ENCODE results near the gene SMARCD1.
"Not testable (repeated sequence)": the region's sequence is repeated elsewhere in the genome, so short reads cannot be mapped to it uniquely, and the experiment has no call there.

The SMARCD1 gene

DNA sequence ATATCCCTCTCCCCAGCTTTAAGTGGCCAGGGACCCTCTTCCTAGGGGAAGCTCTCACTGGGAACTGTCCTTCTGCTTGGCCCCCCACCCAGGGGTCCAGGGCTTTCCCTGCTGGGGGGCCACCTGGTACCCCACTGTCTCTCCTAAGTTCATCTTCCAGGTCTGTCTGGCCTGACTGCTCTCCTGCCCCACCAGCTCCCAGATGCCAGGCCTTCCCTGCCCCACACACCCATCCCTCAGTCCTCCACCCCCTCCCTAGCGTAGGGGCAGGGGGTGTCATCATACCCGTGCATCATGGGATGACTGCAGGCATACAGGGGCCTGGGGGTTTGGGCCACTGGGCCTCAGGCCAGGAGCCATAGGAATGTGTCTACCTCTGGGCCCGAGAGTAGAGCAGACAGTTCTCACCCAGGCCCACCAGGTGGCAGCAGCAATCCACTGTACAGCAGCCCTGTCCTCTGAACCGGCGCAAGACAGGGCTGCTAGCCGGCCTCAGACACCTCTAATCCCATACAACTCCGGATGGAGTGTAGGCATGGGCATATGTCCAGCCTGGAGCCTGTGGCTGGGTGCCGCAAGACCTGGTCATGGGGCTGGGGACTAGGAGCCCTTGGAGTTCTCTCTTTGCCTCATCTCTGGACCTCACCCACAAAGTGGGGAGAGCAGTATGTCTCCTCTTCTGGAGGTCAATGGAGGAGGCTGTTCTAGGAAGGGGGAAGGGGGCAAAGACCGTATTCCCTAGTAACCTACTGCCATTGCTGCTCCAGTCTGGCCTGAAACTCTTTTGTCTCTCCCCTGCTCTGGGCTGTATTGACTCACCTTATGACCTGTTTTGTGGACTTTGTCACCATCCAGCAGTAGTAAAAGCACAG lies 10.0 kb upstream of the SMARCD1 start:
- in situ Hi-C loops (cut with MboI; ENCODE audit: low sequenced_read_pairs): no loop called here

GRCh38 chr12:50075808-50076170 lies 9.4 kb upstream of the SMARCD1 start:
- in situ Hi-C loops (cut with MboI; ENCODE audit: low sequenced_read_pairs): no loop called here

- in situ Hi-C loops (cut with MboI; ENCODE audit: low sequenced_read_pairs): no loop called here
These were observed 8.0 kb upstream of the SMARCD1 start for GRCh38 chr12:50077099-50077498.

DNA sequence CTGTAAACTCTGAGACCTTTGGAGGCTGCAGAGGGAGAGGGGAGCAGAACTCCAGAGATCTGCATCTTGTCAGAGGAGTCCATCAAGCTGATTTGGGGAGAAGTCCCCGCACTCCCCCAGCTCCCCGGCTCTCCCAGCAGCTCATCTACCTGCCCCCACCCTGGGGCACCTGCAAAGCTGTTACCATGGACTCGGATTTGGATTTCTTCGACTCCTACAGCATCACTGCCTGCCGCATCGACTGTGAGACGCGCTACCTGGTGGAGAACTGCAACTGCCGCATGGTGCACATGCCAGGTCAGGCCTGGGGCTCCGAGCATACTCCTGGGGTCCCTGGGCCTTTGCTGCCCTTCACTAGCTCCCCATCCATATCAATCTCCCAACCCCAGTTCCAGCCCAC lies 6.9 kb upstream of the SMARCD1 start:
- in situ Hi-C loops (cut with MboI; ENCODE audit: low sequenced_read_pairs): no loop called here

DNA sequence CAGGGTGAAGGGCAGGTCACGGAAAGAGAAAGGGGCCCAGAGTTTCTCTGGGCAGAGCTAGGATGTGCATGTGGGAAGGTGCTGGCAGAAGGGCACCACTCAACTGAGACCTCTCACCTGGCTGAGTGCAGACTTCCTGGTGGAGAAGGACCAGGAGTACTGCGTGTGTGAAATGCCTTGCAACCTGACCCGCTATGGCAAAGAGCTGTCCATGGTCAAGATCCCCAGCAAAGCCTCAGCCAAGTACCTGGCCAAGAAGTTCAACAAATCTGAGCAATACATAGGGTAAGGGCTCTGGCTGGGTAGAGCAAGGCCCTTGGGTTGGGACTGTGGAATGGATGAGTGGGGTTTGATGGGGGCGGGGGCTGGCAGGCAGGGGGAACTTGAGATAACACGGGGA lies 5.4 kb upstream of the SMARCD1 start:
- in situ Hi-C loops (cut with MboI; ENCODE audit: low sequenced_read_pairs): no loop called here

- in situ Hi-C loops (cut with MboI; ENCODE audit: low sequenced_read_pairs): no loop called here
These were observed 3.9 kb upstream of the SMARCD1 start for GRCh38 chr12:50081096-50081808.

DNA sequence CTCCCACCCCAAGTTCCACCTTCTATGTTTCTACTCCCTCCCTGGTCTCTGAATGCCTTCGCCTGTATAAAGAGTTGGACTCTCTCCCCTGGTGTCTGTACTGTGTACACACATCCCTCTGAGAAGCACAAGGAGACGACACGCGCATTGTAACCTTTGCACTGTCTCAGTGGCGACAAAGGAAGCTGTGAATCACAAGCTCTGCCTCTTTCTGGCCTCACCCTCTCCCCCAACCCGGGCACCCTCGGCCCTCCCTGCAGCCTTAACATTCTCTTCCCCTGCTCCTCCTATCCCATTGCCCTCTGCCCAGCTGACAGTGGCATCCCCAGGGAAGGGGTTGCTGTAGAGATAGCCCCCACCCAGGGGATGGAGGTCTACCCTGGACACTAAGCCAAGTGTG lies 2.5 kb upstream of the SMARCD1 start:
- in situ Hi-C loops (cut with MboI; ENCODE audit: low sequenced_read_pairs): no loop called here

DNA sequence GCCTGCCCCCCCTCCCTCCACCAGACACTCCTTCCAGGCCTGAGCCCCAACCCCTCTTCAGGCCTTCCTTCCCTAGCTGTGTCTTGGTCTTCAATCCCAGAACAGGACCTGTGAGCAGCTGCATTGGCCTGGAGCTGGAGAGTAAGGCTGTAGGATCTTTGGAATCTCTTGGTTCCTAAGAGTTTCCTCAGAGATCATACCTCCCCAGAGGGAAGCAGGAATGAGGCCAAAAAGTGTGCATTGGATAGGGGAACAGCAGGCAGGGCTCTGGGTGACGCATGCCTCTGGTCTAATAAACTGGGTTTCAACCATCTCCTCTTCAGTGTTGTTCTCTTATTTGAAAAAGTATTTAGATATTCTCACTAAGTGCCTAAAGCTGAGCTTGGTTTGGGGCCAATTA lies 1.8 kb upstream of the SMARCD1 start:
- in situ Hi-C loops (cut with MboI; ENCODE audit: low sequenced_read_pairs): no loop called here

DNA sequence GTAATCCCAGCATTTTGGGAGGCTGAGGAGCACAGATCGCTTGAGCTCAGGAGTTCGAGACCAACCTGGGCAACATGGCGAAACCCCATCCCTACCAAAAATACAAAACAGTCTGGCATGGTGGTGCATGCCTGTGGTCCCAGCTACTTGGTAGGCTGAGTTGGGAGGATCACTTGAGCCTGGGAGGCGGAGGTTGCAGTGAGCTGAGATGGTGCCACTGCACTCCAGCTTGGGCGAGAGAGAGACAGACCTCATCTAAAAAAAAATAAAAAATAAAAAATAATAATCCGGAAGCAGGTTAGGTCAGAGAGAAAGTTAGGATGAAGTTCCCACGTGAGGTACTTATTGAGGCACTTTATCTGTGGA lies 750 bp upstream of the SMARCD1 start:
- in situ Hi-C loops (cut with MboI; ENCODE audit: low sequenced_read_pairs): not testable (repeated sequence)

DNA sequence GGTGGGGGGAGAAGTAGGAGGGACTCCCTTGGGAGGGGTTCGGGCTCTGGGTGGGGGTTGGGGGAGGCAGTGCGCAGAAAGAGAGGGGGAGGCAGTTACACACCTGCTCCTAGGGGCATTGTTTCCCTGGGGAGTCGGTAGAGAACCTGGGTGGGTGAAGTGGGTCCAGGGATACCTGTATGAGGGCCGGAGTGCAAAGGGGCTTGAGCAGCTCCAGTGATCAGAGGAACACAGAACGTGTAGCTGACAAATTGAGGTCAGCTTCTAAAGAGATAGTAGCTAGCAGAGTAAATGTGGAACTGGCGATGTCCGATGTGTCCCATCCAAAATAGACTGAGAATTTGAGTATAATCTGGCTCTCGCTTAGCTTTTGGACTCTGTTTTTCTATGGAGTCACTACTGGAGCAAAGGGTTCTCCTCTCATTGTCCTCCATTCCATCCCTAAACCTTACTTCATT lies 502 bp downstream of the SMARCD1 start:
- in situ Hi-C loops (cut with MboI; ENCODE audit: low sequenced_read_pairs): no loop called here

GRCh38 chr12:50086148-50086547 lies 1.0 kb downstream of the SMARCD1 start:
- in situ Hi-C loops (cut with MboI; ENCODE audit: low sequenced_read_pairs): no loop called here

GRCh38 chr12:50087151-50087550 lies 2.0 kb downstream of the SMARCD1 start:
- in situ Hi-C loops (cut with MboI; ENCODE audit: low sequenced_read_pairs): no loop called here

- in situ Hi-C loops (cut with MboI; ENCODE audit: low sequenced_read_pairs): no loop called here
These were observed 2.9 kb downstream of the SMARCD1 start for GRCh38 chr12:50087995-50088394.

DNA sequence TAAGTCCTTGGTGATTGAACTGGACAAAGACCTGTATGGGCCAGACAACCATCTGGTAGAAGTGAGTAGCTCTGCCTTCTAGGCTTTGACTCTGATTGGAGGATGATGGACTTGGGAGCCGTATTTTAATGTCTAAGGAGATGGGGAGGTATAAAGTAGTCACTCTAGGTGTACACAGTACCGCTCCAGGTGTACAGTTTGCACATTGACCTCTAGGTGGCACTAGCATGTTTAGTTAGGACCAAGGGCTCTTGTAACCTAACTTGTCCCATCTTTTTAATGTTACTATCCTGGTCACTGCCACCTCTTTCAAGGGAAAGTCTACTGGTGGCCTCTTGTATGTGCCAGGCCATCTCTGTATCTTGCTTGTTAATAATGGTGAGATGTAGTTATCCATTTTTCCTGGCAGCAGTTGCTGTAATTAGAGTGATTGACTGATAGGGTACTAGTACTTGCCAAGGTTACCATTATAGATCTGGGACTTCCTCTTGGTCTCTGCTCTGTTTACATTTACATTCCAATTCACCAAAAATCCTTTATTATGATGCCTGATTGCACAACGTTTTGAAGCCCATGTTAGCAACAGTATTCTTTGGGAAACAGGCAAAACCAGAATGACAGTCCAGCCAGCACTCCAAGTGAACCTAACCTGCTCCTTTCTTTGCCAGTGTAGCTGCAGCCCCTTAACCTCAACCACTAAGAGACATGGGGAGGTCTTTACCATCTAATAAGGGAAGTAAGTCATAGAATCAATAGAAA lies 3.6 kb downstream of the SMARCD1 start:
- in situ Hi-C loops (cut with MboI; ENCODE audit: low sequenced_read_pairs): no loop called here

- in situ Hi-C loops (cut with MboI; ENCODE audit: low sequenced_read_pairs): no loop called here
These were observed 4.6 kb downstream of the SMARCD1 start for GRCh38 chr12:50089730-50090129.

GRCh38 chr12:50090391-50090790 lies 5.2 kb downstream of the SMARCD1 start:
- in situ Hi-C loops (cut with MboI; ENCODE audit: low sequenced_read_pairs): no loop called here

DNA sequence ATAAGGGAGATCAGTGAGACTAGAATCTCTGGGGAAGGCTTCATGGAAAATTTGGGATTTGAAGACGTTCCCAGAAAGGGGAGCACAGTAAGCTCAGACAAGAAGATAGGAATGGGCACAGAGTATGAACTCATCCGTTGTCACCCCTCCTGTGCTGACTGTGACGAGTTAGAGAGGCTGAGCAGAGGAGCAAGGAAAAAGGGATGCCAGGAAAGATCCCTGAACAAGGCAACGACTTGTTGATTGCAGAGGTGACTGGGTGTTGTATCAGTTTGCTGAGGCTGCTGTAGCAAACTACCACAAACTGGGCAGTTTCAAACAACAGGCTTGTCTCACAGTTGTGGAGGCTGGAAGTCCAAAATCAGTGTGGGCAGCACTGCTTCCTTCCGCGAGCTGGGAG lies 12.8 kb downstream of the SMARCD1 start:
- in situ Hi-C loops (cut with MboI; ENCODE audit: low sequenced_read_pairs): no loop called here

GRCh38 chr12:50099302-50100008 lies 14.3 kb downstream of the SMARCD1 start:
- in situ Hi-C loops (cut with MboI; ENCODE audit: low sequenced_read_pairs): no loop called here

GRCh38 chr12:50100561-50100960 lies 15.4 kb downstream of the SMARCD1 start:
- in situ Hi-C loops (cut with MboI; ENCODE audit: low sequenced_read_pairs): no loop called here

- in situ Hi-C loops (cut with MboI; ENCODE audit: low sequenced_read_pairs): no loop called here
These were observed 16.5 kb downstream of the SMARCD1 start for GRCh38 chr12:50101663-50102062.

DNA sequence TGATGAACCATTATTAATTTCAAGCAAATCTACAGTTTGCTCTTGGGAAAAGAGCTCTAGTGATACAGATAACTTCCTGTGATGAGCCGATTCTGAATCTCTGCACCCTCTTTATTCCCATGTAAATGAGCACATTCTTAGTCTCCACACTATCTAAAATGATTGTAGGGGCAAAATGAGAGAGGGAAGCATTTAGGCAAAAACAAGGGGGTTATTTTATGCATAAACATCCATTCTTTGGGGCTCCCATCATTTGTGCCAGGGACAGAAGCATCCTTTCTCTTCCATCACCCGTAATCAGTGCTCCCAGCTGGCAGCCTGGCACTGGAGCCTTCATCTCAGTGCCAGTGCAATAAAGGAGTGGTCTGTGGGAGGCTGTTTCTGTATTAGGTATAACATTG lies 17.0 kb downstream of the SMARCD1 start:
- in situ Hi-C loops (cut with MboI; ENCODE audit: low sequenced_read_pairs): no loop called here
